ENCODE data around the gene MFNG. TPM values are rescaled to one million over a fixed set of nuclear protein-coding genes. Genes with fewer than 3 reads are reported as not detected.

MFNG gene
- total and polyA plus RNA-seq, 2 donors (not counting 1 experiment from before 2014, with no cell fraction given): 0.15 TPM; not detected in 1

DNA sequence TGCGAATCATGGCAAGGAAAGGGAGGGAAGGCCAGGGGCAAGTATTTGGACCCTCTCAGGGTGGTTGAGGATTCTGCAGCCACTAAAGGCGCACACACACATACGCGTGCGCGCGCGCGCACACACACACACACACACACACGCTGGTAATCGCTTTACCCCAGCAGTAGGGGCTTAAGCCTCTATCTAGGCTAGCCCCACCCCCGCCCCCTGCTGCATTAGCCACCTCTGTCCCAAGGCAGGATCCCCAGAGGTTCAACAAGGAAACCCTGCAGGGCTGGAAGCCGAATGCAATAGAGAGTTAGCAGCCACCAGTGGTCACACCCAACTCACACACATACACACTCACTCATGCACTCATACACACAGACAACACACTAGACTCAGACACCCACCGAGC, 30.3 kb downstream of the MFNG start:
- Histone ChIP-seq H3K4me3 (replicated peaks in 1 of 4; ENCODE audit: control extremely low read depth in 1 of 4, insufficient read depth in 1 of 4, low read depth in 3 of 4, low read length in 4 of 4) (no peak overlapping the region), H3K9ac (ENCODE audit: insufficient read depth, low read length) (no peak overlapping the region), H3K79me2 (ENCODE audit: control insufficient read depth, insufficient read depth, low read length) (no peaks in the 10 kb centered on the region), H3K36me3 (ENCODE audit: control insufficient read depth, insufficient read depth, low read length) (no peaks in the 10 kb centered on the region), H3K4me1 (ENCODE audit: control insufficient read depth, extremely low read depth, insufficient read depth, low read length) (peaks cover 18% of the 10 kb centered on the region), H3K4me2 (ENCODE audit: extremely low read depth, insufficient read depth, low read length) (peak overlapping the region; percentile 40), H4K20me1 (ENCODE audit: control insufficient read depth, extremely low read depth, insufficient read depth, low read length) (no peaks in the 10 kb centered on the region), H3K9me3 (ENCODE audit: control insufficient read depth, insufficient read depth, low read depth, low read length) (no peaks in the 10 kb centered on the region), H3K27me3 (ENCODE audit: control insufficient read depth, insufficient read depth, low read length) (peaks cover 4% of the 10 kb centered on the region), H3K27ac (ENCODE audit: insufficient read depth, low read length) (no peak overlapping the region), H2AFZ (ENCODE audit: low read length) (no peak overlapping the region)
- DNase-seq (ENCODE audit: low read depth in 2 of 2): peak; percentile 21 to 25
- TF ChIP-seq CTCF (conservative IDR thresholded peaks at IDR 0.05 in 1 of 2, IDR thresholded peaks at IDR 0.05 in 1 of 2; ENCODE audit: low read depth in 1 of 2, low read length in 2 of 2) (no peak), EZH2 (IDR thresholded peaks at IDR 0.05; ENCODE audit: low read length, missing control alignments) (no peak)

DNA sequence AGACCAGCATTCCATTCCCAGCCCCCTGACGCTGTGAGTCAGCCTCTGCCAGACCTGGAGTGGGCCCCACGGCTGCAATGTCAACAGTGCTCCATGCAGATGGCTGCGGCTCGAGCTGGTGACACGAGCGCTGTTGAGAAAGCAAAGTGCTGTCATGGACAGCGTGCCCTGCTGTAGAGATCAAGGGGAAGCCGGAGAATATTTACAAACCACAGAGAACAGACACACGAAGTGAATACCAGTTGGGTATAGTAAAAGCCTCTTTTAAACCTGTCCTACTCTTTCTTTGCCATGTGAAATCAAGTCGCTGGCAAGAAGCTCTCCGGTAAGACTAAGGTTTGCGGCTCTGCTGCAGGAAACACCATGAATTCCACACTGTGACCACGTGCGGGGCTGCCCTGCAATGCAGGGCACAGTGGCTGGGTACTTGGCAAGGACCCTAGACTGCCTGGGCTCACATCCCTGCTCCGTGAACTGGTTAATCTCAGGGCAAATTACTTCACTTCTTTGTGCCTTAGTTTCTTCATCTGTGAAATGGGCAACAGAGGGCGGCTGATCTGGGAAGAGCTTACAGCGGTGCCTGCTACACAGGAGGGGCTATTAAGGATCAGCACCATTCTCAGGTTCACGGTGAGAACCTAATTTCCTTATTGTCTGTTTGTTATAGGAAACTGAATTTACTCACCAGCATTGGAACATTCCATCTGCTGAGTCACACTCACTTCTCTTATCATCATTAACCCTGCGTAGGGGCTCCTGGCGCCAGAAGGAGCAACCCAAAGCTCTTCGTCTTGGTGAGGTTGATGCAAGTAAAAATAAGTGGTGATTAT, 31.1 kb downstream of the MFNG start:
- Histone ChIP-seq H3K27ac (ENCODE audit: insufficient read depth, low read length) (peak overlapping the region; percentile 17), H2AFZ (ENCODE audit: low read length) (no peak overlapping the region), H3K4me2 (ENCODE audit: extremely low read depth, insufficient read depth, low read length) (peak overlapping the region; percentile 45), H3K4me3 (replicated peaks in 1 of 4; ENCODE audit: control extremely low read depth in 1 of 4, insufficient read depth in 1 of 4, low read depth in 3 of 4, low read length in 4 of 4) (no peak overlapping the region), H3K9me3 (ENCODE audit: control insufficient read depth, insufficient read depth, low read depth, low read length) (no peaks in the 10 kb centered on the region), H3K27me3 (ENCODE audit: control insufficient read depth, insufficient read depth, low read length) (peaks cover 4% of the 10 kb centered on the region), H3K36me3 (ENCODE audit: control insufficient read depth, insufficient read depth, low read length) (no peaks in the 10 kb centered on the region), H3K4me1 (ENCODE audit: control insufficient read depth, extremely low read depth, insufficient read depth, low read length) (peaks cover 18% of the 10 kb centered on the region), H4K20me1 (ENCODE audit: control insufficient read depth, extremely low read depth, insufficient read depth, low read length) (no peaks in the 10 kb centered on the region), H3K9ac (ENCODE audit: insufficient read depth, low read length) (no peak overlapping the region), H3K79me2 (ENCODE audit: control insufficient read depth, insufficient read depth, low read length) (no peaks in the 10 kb centered on the region)
- DNase-seq (ENCODE audit: low read depth in 2 of 2): peak; percentile 79 to 96
- TF ChIP-seq CTCF (conservative IDR thresholded peaks at IDR 0.05 in 1 of 2, IDR thresholded peaks at IDR 0.05 in 1 of 2; ENCODE audit: low read depth in 1 of 2, low read length in 2 of 2) (no peak), EZH2 (IDR thresholded peaks at IDR 0.05; ENCODE audit: low read length, missing control alignments) (no peak)

- H3K4me1 ChIP-seq (ENCODE audit: control insufficient read depth, extremely low read depth, insufficient read depth, low read length): peaks cover 18% of the 10 kb centered on the region
- peaks cover 4% of the 10 kb centered on the region for H3K27me3 ChIP-seq (ENCODE audit: control insufficient read depth, insufficient read depth, low read length)
- no peaks in the 10 kb centered on the region for H3K9me3 ChIP-seq (ENCODE audit: control insufficient read depth, insufficient read depth, low read depth, low read length)
- no peaks in the 10 kb centered on the region for H4K20me1 ChIP-seq (ENCODE audit: control insufficient read depth, extremely low read depth, insufficient read depth, low read length)
- no peak overlapping the region for H2AFZ ChIP-seq (ENCODE audit: low read length)
- no peaks in the 10 kb centered on the region for H3K79me2 ChIP-seq (ENCODE audit: control insufficient read depth, insufficient read depth, low read length)
- no peak overlapping the region for H3K27ac ChIP-seq (ENCODE audit: insufficient read depth, low read length)
- TF ChIP-seq EZH2 (IDR thresholded peaks at IDR 0.05; ENCODE audit: low read length, missing control alignments): no peak
- TF ChIP-seq CTCF (conservative IDR thresholded peaks at IDR 0.05 in 1 of 2, IDR thresholded peaks at IDR 0.05 in 1 of 2; ENCODE audit: low read depth in 1 of 2, low read length in 2 of 2): no peak
- no peak overlapping the region for H3K4me2 ChIP-seq (ENCODE audit: extremely low read depth, insufficient read depth, low read length)
- no peak for DNase-seq (ENCODE audit: low read depth in 2 of 2)
- no peak overlapping the region for H3K9ac ChIP-seq (ENCODE audit: insufficient read depth, low read length)
- no peaks in the 10 kb centered on the region for H3K36me3 ChIP-seq (ENCODE audit: control insufficient read depth, insufficient read depth, low read length)
- no peak overlapping the region for H3K4me3 ChIP-seq (replicated peaks in 1 of 4; ENCODE audit: control extremely low read depth in 1 of 4, insufficient read depth in 1 of 4, low read depth in 3 of 4, low read length in 4 of 4)
These were observed 32.5 kb downstream of the MFNG start for GRCh38 chr22:37453696-37454095.
